Immature natural killer cell (primary cell): ENCODE results near the gene MAPT. TPM values are rescaled to one million over a fixed set of nuclear protein-coding genes. Genes with fewer than 3 reads are reported as not detected.

Experiments
- DNase-seq, 3 donors: peaks; one replicate each; pipeline ENCODE4 v3.0.0; 2022; ENCODE audit warnings: mixed read lengths in 1 of 3
- H3K27ac Mint-ChIP-seq, 6 donors: one replicate each; pipeline ENCODE4 v1.8.0; 2020; ENCODE audit warnings: mixed read lengths in 6 of 6, mild to moderate bottlenecking in 5 of 6, inconsistent platforms in 4 of 6, moderate library complexity in 3 of 6
- H3K27me3 Mint-ChIP-seq, 3 donors: one replicate each; pipeline ENCODE4 v1.8.0; 2020 to 2021; ENCODE audit warnings: low read depth in 3 of 3, mild to moderate bottlenecking in 3 of 3, mixed read lengths in 3 of 3, moderate library complexity in 3 of 3, inconsistent platforms in 1 of 3
- H3K36me3 Mint-ChIP-seq, 3 donors: one replicate each; pipeline ENCODE4 v1.8.0; 2020; ENCODE audit warnings: mixed read lengths in 3 of 3, inconsistent platforms in 2 of 3, mild to moderate bottlenecking in 2 of 3
- H3K4me1 Mint-ChIP-seq, 2 donors: one replicate each; pipeline ENCODE4 v1.8.0; 2020; ENCODE audit warnings: inconsistent platforms in 2 of 2, mild to moderate bottlenecking in 2 of 2, mixed read lengths in 2 of 2, moderate library complexity in 1 of 2
- H3K4me3 Mint-ChIP-seq, 5 donors: one replicate each; pipeline ENCODE4 v1.8.0; 2020; ENCODE audit warnings: mild to moderate bottlenecking in 5 of 5, mixed read lengths in 5 of 5, inconsistent platforms in 3 of 5, moderate library complexity in 3 of 5
- H3K9me3 Mint-ChIP-seq, 6 donors: one replicate each; pipeline ENCODE4 v1.8.0; 2020; ENCODE audit warnings: mild to moderate bottlenecking in 6 of 6, mixed read lengths in 6 of 6, inconsistent platforms in 4 of 6, moderate library complexity in 3 of 6
- polyA plus RNA-seq, 3 donors: library from polyadenylated mRNA; unstranded; fragments of 300-500 nt; fragmentation: Illumina TruSeq; gene quantifications; one replicate each; pipeline ENCODE4 v1.2.3, GENCODE V29; 2021

Gene MAPT
- polyA plus RNA-seq, 3 donors from 2014 or later = 0.40 TPM; not detected in 2

GRCh38 chr17:45896803-45897693, 2.7 kb downstream of the MAPT start:
- Mint-ChIP-seq H3K27me3 (peaks cover 10 to 23% (median 19%) of the 10 kb centered on the region in 3 donors), H3K36me3 (no peaks in the 10 kb centered on the region), H3K4me1 (peaks cover 9 to 10% of the 10 kb centered on the region in 2 donors), H3K4me3 (peak overlapping the region in 3 of 5 donors; percentile 18 to 53 (median 46)), H3K27ac (no peak overlapping the region), H3K9me3 (no peaks in the 10 kb centered on the region)
- no peak for DNase-seq

GRCh38 chr17:45900136-45900535, 5.8 kb downstream of the MAPT start:
- Mint-ChIP-seq H3K9me3 (no peaks in the 10 kb centered on the region), H3K4me3 (no peak overlapping the region), H3K27me3 (peaks cover 5 to 17% (median 10%) of the 10 kb centered on the region in 3 donors), H3K4me1 (peaks cover 6 to 7% of the 10 kb centered on the region in 2 donors), H3K36me3 (no peaks in the 10 kb centered on the region), H3K27ac (no peak overlapping the region)
- no peak for DNase-seq

GRCh38 chr17:45900723-45901415, 6.5 kb downstream of the MAPT start:
- Mint-ChIP-seq H3K4me1 (peaks cover 2% of the 10 kb centered on the region in 2 donors), H3K36me3 (no peaks in the 10 kb centered on the region), H3K27me3 (peaks cover 5 to 14% (median 10%) of the 10 kb centered on the region in 3 donors), H3K9me3 (no peaks in the 10 kb centered on the region), H3K27ac (no peak overlapping the region), H3K4me3 (no peak overlapping the region)
- DNase-seq = no peak

GRCh38 chr17:45902892-45903346, 8.6 kb downstream of the MAPT start:
- no peak for DNase-seq
- Mint-ChIP-seq H3K27ac (no peak overlapping the region), H3K4me3 (no peak overlapping the region), H3K27me3 (peaks cover 2 to 15% (median 11%) of the 10 kb centered on the region in 3 donors), H3K4me1 (no peaks in the 10 kb centered on the region), H3K36me3 (no peaks in the 10 kb centered on the region), H3K9me3 (no peaks in the 10 kb centered on the region)

- Mint-ChIP-seq H3K27me3 (peaks cover 0 to 8% (median 4%) of the 10 kb centered on the region in 3 donors), H3K9me3 (no peaks in the 10 kb centered on the region), H3K27ac (no peak overlapping the region), H3K4me1 (no peaks in the 10 kb centered on the region), H3K36me3 (no peaks in the 10 kb centered on the region), H3K4me3 (no peak overlapping the region)
- DNase-seq = no peak
These were observed 10.5 kb downstream of the MAPT start for GRCh38 chr17:45904866-45905265.

GRCh38 chr17:45905814-45906213, 11.5 kb downstream of the MAPT start:
- no peak for DNase-seq
- no peak overlapping the region for H3K27ac Mint-ChIP-seq
- peaks cover 0 to 10% (median 4%) of the 10 kb centered on the region in 3 donors for H3K27me3 Mint-ChIP-seq
- no peaks in the 10 kb centered on the region for H3K36me3 Mint-ChIP-seq
- no peak overlapping the region for H3K4me3 Mint-ChIP-seq
- H3K9me3 Mint-ChIP-seq = no peaks in the 10 kb centered on the region
- no peaks in the 10 kb centered on the region for H3K4me1 Mint-ChIP-seq

- Mint-ChIP-seq H3K4me3 (no peak overlapping the region), H3K9me3 (no peaks in the 10 kb centered on the region), H3K4me1 (no peaks in the 10 kb centered on the region), H3K27me3 (peaks cover 0 to 10% (median 4%) of the 10 kb centered on the region in 3 donors), H3K36me3 (no peaks in the 10 kb centered on the region), H3K27ac (no peak overlapping the region)
- DNase-seq = no peak
These were observed 11.9 kb downstream of the MAPT start for GRCh38 chr17:45906237-45906636.

GRCh38 chr17:45906927-45907622, 12.7 kb downstream of the MAPT start:
- no peak for DNase-seq
- Mint-ChIP-seq H3K4me1 (no peaks in the 10 kb centered on the region), H3K4me3 (no peak overlapping the region), H3K36me3 (no peaks in the 10 kb centered on the region), H3K27me3 (peaks cover 0 to 10% (median 4%) of the 10 kb centered on the region in 3 donors), H3K9me3 (peaks cover 0 to 2% (median 0%) of the 10 kb centered on the region in 6 donors), H3K27ac (no peak overlapping the region)

GRCh38 chr17:45907750-45908395, 13.5 kb downstream of the MAPT start:
- H3K27me3 Mint-ChIP-seq = peaks cover 1 to 10% (median 4%) of the 10 kb centered on the region in 3 donors
- no peak for DNase-seq
- no peak overlapping the region for H3K27ac Mint-ChIP-seq
- H3K4me1 Mint-ChIP-seq = no peaks in the 10 kb centered on the region
- no peaks in the 10 kb centered on the region for H3K36me3 Mint-ChIP-seq
- peaks cover 0 to 3% (median 0%) of the 10 kb centered on the region in 6 donors for H3K9me3 Mint-ChIP-seq
- no peak overlapping the region for H3K4me3 Mint-ChIP-seq

GRCh38 chr17:45908460-45908859, 14.1 kb downstream of the MAPT start:
- H3K27ac Mint-ChIP-seq = no peak overlapping the region
- H3K36me3 Mint-ChIP-seq = no peaks in the 10 kb centered on the region
- H3K9me3 Mint-ChIP-seq = peaks cover 0 to 3% (median 0%) of the 10 kb centered on the region in 6 donors
- H3K4me3 Mint-ChIP-seq = no peak overlapping the region
- peaks cover 1 to 10% (median 4%) of the 10 kb centered on the region in 3 donors for H3K27me3 Mint-ChIP-seq
- H3K4me1 Mint-ChIP-seq = no peaks in the 10 kb centered on the region
- DNase-seq = no peak

- H3K27me3 Mint-ChIP-seq = peaks cover 1 to 12% (median 4%) of the 10 kb centered on the region in 3 donors
- no peaks in the 10 kb centered on the region for H3K36me3 Mint-ChIP-seq
- H3K4me1 Mint-ChIP-seq = no peaks in the 10 kb centered on the region
- no peak overlapping the region for H3K27ac Mint-ChIP-seq
- H3K9me3 Mint-ChIP-seq = peaks cover 0 to 3% (median 0%) of the 10 kb centered on the region in 6 donors
- DNase-seq = no peak
- no peak overlapping the region for H3K4me3 Mint-ChIP-seq
These were observed 14.6 kb downstream of the MAPT start for GRCh38 chr17:45908935-45909334.

GRCh38 chr17:45910667-45911066, 16.3 kb downstream of the MAPT start:
- no peak for DNase-seq
- Mint-ChIP-seq H3K9me3 (peaks cover 0 to 3% (median 0%) of the 10 kb centered on the region in 6 donors), H3K27me3 (peaks cover 4 to 13% (median 4%) of the 10 kb centered on the region in 3 donors), H3K4me3 (no peak overlapping the region), H3K36me3 (no peaks in the 10 kb centered on the region), H3K4me1 (no peaks in the 10 kb centered on the region), H3K27ac (no peak overlapping the region)

GRCh38 chr17:45912319-45912718, 18.0 kb downstream of the MAPT start:
- Mint-ChIP-seq H3K36me3 (no peaks in the 10 kb centered on the region), H3K27me3 (peaks cover 0 to 11% (median 4%) of the 10 kb centered on the region in 3 donors), H3K27ac (no peak overlapping the region), H3K4me1 (no peaks in the 10 kb centered on the region), H3K4me3 (no peak overlapping the region), H3K9me3 (peaks cover 0 to 3% (median 0%) of the 10 kb centered on the region in 6 donors)
- DNase-seq = no peak
